ENCODE results near the gene PCTP.

The PCTP gene

DNA sequence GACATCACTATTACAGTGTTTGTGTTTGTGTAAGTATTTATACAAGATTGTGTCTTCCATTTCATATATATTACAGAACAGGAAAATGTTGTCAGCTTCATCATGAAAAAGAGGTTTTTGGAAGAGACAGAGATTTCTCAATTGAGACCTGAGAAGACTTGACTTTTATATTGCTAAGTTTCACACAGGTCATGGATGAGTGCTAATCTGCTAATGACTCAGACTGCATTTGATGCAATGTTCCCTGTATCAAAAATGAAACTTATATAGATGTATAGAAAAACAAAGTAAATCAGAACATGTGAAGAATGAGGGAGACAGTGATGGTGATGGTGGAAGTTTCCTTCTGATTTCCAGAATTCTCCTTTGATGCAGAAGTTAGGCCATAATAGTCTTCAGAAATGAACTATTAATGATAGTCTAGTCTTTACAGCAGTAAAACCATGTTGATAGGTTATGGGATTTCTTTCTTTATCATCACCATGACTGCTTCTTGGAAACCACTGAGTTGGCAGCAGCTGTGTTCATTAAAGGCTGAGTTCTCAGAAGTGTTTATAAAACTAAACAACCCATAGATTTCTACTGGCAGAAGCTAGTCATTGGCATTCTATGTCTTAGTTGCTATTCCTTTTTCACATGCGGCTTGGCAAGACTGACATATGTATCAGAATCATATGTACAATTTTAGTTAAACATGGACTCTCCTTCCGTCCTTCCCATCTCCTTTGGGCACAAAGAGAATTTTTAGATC, 56.1 kb downstream of the PCTP start:
- DNase-seq (ENCODE audit: low spot score): no peak

DNA sequence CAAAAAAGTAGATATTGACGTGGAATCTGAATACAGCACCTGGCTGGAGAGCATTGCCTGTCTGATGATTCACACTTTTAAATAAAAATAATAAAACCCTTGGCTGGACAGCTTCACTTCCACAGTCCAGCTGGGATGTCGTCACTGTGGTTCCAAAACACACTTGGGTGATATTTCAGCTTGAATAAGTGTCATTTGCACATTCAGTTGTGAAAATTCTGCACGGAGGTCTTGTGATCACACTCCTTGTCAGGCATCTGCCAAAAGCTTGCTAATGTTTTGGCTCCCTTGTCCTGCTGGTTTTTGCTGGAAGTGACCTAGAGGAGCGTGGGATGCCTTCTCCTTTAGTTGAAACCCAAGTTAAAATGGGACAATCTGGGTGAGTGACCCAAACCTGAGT, 60.7 kb downstream of the PCTP start:
- no peak for DNase-seq (ENCODE audit: low spot score)

DNA sequence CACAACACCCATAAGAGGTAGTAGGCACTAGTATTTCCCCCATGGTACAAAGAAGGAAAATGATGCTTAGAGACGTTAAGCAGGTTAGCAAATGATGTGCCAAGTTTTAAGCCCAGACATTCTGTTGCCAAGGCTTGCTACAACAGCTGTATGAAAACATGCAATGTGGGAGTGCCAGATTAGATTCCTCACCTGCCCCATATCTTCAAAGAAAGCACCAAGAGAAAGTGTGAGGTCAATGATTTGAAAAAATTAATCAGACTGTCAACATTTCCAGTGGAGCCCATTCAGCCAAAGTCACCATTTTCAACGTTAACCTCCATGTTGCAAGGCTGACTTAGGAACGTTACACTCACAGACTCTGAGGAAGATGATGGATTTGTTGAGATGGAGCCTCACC, 61.5 kb downstream of the PCTP start:
- DNase-seq (ENCODE audit: low spot score): no peak

DNA sequence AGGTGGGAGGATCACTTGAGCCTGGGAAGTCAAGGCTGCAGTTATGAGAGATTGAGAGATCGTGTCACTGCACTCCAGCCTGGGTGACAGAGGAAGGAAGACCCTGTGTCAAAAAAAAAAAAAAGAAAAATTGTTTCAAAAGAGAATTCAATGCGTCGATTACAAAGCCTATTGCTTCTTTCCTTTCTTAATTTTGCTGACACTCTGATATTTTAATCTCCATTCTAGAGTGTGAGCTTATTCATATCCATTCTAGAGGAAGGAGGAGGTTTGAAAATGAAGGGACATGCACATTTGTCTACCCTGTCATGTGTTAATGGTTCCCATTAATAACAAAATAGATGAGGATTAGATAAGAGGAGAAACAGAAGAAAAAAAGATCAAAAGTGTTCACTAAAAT, 63.1 kb downstream of the PCTP start:
- DNase-seq (ENCODE audit: low spot score): no peak

DNA sequence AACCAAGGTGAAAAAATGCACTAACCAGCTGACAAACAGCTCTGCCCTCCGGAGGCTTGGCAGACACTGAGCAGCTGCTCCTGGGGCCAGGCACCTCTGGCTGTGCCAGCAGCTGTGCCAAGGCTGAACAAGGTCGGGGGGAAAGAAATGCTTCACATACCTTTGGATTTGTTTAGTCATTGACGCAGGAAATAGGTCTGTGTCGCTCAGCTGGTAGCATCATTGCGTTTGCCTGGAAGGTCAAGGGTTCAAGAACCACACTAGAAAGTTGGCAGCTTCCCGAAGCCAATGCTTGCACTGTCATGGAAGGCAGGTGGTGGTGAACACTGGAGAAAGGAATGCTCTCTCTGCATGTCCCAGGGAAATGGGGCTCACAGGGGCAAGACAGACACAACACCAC, 63.5 kb downstream of the PCTP start:
- DNase-seq (ENCODE audit: low spot score): no peak

DNA sequence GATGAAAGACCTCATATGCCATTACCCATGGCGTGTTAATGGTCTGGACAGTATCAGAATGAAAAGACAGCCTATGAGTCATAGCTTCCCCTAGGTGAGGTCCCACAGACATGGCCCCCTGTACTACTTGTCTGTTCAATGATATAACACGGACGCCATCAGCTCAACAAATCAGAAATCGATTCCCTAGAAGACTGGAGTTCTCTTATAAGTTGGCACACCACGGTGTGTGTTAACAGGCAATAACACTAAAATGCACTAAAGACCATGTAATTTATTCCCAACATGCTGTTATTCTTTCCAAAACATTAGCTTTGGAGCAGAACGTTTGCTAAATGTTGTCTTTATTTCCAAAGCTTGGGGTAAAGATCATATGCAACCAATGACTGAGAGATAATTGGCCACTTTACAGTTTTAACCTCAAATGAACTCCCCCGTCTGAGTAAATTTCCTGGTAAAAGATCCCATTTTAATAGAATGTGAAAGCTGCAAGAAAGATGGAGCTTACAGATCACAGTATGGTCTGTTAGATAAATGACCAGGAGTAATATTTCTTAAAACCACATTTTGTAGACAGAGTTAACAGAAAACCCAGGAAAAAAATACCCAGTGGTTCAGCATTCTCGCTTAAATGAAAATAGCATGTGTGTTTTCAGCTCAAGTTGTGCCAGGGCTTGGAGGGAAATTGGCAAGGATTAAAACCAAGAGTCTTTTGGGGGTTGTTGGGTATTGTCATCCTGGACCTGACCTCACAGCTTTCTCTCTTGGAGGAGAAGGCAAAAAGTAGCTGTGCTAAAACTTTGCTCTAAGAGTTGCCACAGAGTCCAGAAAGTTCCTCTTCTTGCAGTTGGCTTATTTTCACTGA, 65.9 kb downstream of the PCTP start:
- no peak for DNase-seq (ENCODE audit: low spot score)

DNA sequence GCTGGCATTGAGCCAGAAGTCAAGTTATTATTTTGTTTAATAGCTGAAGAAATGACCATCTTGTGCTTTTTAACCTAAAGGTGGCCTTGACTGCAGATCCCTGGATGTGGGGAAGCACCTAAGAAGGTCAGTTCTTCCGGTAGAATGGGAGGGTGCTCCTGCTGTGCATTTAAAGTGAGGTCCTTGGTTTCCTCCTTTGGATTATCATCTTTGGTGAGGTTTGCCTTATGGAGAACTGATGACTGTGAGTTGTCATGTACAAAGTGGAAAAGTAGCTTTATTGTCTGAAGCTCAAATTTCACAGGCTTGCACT, 66.5 kb downstream of the PCTP start:
- no peak for DNase-seq (ENCODE audit: low spot score)

DNA sequence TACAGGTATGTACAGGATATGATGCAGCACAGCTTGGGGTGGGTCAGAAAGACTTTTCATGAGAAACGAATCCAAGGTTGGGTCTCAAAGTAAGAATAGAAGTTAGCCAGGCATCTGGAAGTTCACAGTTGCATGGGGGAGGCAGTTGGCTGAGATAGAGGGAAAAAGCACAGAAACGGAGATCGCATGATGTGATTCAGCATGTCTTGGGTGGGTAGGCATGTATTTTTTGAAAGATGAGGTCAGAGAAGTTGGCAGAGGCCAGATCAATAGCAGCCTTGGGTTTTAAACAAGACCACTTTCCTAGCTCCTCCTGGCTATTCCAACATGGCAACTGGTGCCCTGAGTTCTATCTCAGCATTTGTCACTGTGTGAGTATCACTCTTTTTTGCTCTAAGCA, 67.2 kb downstream of the PCTP start:
- DNase-seq (ENCODE audit: low spot score): no peak

DNA sequence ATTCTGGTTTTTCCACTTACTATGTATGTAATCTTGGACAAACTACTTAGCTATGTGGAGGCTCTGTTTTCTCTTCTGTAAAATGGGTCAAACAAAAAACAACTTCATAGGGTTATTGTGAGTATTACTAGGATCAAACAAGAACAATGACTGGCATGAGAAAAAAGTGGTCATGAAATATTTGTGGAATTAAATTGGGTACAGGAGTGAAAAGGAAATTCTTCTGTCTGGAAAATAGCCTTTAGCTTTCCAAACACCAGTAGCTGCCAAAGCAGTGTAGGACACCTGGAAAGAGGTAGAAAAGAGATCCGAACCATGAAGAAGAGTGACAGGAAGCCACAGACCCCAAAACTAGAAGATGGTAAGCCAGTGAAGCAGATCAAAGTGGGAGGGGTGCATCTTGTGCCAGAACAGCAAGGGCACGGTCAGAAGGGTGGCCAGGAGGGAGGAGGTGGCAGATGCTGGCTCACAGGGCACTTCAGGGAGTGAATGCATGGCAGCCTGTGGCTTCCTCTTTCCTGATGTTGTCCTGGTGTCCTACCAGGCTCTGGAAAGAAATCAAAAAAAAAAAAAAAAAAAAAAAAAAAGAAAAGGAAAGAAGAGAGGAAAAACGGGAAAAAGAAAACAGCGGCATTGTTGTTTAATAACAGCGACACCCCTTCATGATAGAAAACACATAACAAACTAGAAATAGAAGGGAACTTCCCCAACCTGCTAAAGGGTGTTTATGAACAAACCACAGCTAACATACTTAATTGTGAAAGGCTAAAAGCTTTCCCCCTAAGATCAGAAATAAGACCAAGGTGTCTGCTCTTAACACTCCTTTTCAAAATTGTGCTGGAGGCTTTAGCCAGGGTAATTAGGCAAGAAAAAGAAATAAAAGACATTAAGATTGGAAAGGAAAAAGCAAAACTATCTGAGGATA, 67.9 kb downstream of the PCTP start:
- no peak for DNase-seq (ENCODE audit: low spot score)

DNA sequence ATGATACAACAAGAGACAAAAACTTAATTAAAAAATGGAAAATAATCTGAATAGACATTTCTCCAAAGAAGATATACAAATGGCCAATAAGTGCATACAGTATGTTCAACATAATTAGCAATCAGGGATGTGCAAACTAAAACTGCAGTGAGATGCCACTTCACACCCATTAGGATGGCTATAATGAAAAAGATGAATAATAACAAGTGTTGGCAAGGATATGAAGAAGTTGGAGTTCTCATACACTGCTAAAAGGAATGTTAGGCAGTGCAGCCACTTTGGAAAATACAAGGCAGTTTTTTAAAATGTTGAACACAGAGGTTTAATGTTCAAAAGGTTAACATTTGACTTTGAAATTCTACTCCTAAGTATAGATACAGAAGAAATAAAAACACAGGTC, 69.8 kb downstream of the PCTP start:
- no peak for DNase-seq (ENCODE audit: low spot score)

DNA sequence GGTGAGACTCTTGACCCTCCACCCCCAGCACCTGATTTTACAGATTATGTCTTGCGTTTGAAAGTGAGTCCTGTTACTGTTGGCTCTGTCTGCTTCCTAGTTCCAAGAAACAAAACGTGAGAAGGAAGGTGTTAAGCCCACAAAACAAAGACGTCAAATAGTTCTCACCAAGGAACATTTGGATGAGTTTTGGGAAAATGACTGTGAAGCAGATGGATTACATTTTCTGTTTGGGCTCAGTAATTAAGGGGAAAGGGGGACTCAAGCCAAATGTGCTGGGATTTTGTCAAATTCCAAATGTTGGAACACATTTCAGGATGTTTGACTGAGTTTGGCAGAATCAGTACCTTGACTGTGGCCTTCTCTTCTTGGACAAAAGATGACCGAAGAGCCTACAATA, 71.2 kb downstream of the PCTP start:
- no peak for DNase-seq (ENCODE audit: low spot score)

DNA sequence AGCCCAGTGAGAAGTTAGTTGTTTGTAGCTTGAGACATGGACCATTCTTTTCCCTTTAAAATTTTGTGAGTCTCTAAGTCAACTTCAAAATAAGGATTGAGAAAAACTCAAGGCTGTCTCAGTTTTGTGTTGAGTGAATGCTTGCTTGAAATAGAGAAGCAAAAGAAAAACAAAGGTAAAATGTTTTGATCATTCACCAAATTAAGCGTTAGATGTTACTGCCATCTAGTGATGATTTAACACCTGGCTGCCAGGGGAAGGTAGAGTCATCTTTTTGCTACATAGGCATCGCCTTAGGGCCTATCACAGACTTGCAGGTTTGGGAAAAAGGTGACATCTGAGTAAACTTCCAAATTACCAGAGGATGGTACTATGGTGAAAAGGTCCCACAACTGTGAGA, 74.4 kb downstream of the PCTP start:
- no peak for DNase-seq (ENCODE audit: low spot score)
